Uterus (tissue), 2 donors: Measurements from ENCODE around the gene SLC4A11.

ENCODE experiments used
- POLR2A ChIP-seq, 2 donors: fragments of 450-650 bp; IDR thresholded peaks; one replicate each; pipeline ENCODE4 v1.6.1; 2016; ENCODE audit warnings: antibody characterized with exemption in 2 of 2, mild to moderate bottlenecking in 1 of 2, moderate library complexity in 1 of 2
- TF ChIP-seq, protein P1 (sequence below), 4 experiments: fragments of 200-600 bp in 2 of 4; fragments of 450-650 bp in 2 of 4; sonication (generic) in 2 of 4; IDR thresholded peaks; one replicate each; pipeline ENCODE4 v1.5.1; 2016 to 2019; ENCODE audit warnings: antibody characterized with exemption in 4 of 4, mild to moderate bottlenecking in 2 of 4, moderate library complexity in 1 of 4

GRCh38 chr20:3275966-3276679 lies 37.1 kb upstream of the SLC4A11 start:
- TF ChIP-seq, protein P1, sequence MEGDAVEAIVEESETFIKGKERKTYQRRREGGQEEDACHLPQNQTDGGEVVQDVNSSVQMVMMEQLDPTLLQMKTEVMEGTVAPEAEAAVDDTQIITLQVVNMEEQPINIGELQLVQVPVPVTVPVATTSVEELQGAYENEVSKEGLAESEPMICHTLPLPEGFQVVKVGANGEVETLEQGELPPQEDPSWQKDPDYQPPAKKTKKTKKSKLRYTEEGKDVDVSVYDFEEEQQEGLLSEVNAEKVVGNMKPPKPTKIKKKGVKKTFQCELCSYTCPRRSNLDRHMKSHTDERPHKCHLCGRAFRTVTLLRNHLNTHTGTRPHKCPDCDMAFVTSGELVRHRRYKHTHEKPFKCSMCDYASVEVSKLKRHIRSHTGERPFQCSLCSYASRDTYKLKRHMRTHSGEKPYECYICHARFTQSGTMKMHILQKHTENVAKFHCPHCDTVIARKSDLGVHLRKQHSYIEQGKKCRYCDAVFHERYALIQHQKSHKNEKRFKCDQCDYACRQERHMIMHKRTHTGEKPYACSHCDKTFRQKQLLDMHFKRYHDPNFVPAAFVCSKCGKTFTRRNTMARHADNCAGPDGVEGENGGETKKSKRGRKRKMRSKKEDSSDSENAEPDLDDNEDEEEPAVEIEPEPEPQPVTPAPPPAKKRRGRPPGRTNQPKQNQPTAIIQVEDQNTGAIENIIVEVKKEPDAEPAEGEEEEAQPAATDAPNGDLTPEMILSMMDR (IDR thresholded peaks at IDR 0.05), result no peak
- no peak for TF ChIP-seq POLR2A (IDR thresholded peaks at IDR 0.05)
